Neural progenitor cell (in vitro differentiated cells): Measurements from ENCODE around the gene TERC.

Experiments used
- EZH2phosphoT487 ChIP-seq: fragments of 200-600 bp; sonication (generic); IDR thresholded peaks from 2 replicates; pipeline ENCODE4 v1.6.1; 2017; ENCODE audit warnings: antibody characterized with exemption
- TF ChIP-seq, protein P1 (sequence below): fragments of 200-600 bp; sonication (generic); IDR thresholded peaks from 2 replicates; pipeline ENCODE4 v1.5.1; 2017; ENCODE audit warnings: antibody characterized with exemption, mild to moderate bottlenecking

DNA sequence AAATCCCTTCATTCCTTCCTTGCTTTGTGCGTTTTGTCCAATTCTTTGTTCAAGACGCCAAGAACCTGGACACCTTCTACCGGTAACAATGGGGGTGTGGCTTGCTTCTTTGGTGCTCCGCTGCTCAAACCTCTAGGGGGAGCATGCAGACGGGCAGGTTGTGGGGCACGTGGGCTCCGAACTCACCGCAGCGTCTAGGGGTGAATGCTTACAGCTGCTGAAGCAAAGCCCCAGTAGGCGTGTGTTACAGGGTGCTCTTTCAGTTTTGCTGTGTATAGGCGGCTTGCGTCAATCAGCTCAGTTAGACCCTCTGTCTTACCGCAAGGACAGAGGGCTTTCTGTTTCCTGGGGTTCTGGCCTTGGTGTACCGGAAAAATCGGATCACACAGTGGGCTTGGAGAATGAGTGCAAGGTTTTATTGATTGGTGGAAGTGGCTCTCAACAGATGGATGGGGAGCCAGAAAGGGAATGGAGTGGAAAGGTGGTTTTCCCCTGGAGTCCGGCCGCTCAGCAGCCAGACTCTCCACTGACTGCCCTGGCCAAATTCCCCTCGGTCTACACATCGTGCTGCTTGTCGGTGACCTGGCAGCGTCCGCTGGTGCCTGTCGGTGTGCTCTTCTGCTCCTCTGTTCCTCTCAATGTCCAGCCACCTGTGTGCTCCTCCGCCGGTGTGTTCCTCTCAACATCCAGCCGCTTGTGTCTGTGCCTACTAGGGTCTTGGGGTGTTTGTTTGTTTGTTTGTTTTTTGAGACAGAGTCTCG, 49.1 kb upstream of the TERC start:
- TF ChIP-seq, protein P1, sequence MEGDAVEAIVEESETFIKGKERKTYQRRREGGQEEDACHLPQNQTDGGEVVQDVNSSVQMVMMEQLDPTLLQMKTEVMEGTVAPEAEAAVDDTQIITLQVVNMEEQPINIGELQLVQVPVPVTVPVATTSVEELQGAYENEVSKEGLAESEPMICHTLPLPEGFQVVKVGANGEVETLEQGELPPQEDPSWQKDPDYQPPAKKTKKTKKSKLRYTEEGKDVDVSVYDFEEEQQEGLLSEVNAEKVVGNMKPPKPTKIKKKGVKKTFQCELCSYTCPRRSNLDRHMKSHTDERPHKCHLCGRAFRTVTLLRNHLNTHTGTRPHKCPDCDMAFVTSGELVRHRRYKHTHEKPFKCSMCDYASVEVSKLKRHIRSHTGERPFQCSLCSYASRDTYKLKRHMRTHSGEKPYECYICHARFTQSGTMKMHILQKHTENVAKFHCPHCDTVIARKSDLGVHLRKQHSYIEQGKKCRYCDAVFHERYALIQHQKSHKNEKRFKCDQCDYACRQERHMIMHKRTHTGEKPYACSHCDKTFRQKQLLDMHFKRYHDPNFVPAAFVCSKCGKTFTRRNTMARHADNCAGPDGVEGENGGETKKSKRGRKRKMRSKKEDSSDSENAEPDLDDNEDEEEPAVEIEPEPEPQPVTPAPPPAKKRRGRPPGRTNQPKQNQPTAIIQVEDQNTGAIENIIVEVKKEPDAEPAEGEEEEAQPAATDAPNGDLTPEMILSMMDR = peak; percentile 34
- TF ChIP-seq EZH2phosphoT487 = no peak
